Neural progenitor cell (in vitro differentiated cells): ENCODE data around the gene RPS6KB2.

Source experiments
- CTCF ChIP-seq: fragments of 200-600 bp; sonication (generic); IDR thresholded peaks from 2 replicates; pipeline ENCODE4 v1.5.1; 2017; ENCODE audit warnings: antibody characterized with exemption, mild to moderate bottlenecking
- EZH2 ChIP-seq: fragments of 200-600 bp; sonication (generic); IDR thresholded peaks from 2 replicates; pipeline ENCODE4 v1.6.1; 2017; ENCODE audit warnings: antibody characterized with exemption, mild to moderate bottlenecking, moderate library complexity

GRCh38 chr11:67392183-67392715 is 36.0 kb upstream of the RPS6KB2 start:
- TF ChIP-seq CTCF (peak; percentile 11), EZH2 (no peak)
